HS-27A (cell line): Measurements from ENCODE around the gene DSTN.

Source experiments
- DNase-seq: peaks from one replicate; pipeline ENCODE4 v3.0.0-alpha.2; 2012; ENCODE audit warnings: low read depth, missing footprints

The DSTN gene

DNA sequence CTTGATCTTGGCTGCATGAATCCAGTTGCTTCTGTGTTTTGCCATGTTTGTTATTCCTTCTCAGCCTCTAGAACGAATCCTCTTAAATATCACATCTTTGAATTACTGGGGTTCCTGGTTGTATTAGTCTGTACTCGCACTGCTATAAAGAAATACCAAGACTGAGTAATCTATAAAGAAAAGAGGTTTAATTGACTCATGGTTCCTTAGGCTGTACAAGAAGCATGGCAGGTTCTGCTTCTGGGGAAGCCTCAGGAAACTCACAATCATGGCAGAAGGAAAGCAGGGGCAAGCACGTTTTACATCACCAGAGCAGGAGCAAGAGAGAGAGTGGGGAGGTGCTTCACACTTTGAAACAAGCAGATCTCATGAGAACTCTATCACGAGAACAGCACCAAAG lies 20.7 kb upstream of the DSTN start:
- no peak for DNase-seq

DNA sequence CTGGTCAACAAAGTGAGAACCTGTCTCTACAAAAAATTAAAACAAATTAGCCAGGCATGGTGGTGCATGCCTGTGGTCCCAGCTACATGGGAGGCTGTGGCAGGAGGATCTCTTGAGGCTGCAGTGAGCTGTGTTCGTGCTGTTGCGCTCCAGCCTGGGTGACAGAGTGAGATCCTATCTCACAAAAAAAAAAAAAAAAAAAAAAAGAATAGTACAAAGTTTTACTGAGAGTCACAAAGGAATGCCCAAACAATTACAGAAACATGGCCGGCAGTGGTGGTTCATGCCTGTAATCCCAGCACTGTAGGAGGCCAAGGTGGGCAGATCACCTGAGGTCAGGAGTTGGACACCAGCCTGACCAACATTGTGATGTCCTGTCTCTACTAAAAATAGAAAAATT lies 14.8 kb upstream of the DSTN start:
- DNase-seq = no peak

DNA sequence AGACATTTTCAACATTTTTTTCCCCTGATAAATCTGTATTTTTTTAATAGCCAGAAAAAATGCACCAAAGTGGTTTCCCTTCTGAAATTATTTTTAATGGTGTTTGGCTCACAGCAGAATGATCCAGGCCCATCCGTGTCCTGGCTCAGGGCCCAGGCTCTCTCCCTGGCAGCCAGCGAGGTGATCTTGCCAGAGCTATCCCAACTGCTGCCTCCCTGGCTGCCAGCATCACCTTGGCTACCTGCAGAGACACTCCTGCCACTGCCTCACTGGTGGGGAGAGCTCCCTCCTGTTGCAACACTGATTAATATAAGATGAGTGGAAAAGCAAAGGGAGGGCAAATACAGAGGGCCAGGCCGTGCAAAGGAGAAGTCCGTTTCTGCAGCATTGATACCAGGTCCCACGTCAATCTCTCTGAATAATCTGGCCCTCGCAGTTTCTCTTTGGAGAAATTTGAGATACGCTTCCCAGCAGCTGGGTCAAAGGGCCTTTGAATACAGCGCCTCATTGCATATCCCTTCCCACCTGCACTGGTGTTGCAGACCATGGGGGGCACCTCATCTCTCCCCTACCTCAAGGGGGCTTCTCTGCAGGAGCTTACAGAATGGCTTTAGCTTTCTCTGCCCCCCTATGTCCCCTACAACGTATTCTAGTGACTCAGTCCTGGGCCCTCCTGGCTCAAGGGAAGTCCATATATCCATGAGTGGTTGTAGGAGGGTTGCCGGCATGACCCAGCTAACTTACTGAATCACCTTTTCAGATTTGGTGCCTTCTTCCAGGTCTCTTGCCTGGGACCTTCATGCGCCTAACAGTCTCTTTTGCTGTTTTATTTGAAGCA lies 12.8 kb upstream of the DSTN start:
- no peak for DNase-seq

DNA sequence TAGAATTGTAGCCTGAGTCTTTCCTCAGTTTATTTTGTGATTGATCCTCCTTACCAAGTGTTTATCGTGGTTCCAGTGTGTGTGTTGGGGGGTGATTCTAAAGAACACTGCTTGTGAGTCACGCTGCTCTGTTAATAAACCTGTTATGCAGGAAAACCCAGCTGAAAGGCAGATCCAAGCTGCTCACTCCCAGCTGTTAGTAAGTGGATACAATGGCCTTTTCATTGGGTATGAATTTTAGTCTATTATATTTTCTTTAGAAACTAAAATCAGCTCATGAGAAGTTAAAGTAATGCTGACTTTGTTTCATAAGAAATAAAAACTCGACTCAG lies 12.2 kb upstream of the DSTN start:
- no peak for DNase-seq

DNA sequence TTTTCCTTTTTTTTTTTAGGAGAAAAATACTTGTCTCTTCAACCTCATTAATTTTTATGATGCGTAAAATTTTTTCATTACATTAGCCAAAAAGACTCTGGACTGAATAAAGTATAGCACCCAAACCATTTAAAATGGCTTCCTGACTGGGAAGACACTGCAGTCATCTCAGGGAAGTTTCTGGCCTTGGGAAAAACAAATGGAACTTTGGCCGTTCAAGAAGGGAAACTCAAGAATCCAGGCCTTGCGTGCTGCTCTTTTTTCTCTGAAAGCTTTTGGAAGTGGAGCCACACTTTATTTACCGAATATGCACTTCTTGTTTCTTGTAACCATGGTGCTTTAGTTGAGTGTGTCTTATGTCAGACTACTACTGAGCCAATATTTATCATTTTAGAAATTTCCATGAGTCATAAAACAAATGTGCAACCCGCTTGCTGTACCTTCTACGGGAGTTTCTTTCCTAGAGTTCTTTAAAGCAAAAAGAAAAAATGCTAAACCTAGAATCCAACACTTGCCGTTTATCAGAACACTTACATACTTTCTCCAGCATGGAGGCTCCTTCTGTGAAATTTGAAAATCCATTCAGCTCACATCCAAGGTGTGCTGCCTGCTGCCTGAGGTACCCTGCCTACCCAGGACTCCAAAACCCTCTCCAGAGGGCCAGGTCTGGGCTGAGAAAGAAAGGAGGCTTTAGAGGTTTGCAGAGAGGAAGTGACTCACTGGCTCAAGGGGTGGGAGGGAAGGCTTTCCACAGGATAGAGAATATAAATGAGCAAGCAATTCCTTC lies 11.5 kb upstream of the DSTN start:
- DNase-seq = peak; percentile 88

DNA sequence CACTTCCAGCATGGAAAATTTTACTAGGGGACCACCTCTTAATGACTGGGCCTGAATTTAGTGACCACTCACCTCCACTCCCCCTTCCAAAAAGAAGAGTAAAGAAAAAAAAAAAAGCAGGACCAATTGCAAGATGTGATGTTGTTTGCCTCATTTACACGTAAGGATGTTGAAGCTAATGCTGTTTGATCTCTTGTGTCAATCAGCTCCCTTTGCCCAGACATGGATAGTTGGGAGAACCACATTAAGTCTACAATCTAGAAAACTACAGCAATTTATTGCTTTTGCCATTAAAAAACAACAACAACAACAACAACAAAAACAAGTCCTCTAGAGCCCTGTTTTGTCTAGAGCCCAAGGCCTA lies 11.0 kb upstream of the DSTN start:
- DNase-seq = no peak

DNA sequence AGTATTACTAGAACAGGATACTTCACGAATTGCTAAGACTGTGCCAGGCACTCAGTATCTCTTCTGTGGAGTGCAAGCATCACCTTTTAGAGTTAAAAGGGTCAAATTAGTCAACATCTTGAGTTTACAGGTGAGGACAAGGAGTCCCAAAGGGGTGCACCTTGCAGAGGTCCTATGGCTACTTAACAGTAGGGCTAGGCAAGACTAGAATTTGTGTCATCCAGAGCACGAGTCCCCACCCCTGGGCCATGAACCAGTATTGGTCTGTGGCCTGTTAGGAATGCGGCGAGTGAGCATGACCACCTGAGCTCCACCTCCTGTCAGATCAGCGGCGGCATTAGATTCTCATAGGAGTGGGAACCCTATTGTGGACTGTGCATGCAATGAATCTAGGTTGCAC lies 10.5 kb upstream of the DSTN start:
- no peak for DNase-seq

DNA sequence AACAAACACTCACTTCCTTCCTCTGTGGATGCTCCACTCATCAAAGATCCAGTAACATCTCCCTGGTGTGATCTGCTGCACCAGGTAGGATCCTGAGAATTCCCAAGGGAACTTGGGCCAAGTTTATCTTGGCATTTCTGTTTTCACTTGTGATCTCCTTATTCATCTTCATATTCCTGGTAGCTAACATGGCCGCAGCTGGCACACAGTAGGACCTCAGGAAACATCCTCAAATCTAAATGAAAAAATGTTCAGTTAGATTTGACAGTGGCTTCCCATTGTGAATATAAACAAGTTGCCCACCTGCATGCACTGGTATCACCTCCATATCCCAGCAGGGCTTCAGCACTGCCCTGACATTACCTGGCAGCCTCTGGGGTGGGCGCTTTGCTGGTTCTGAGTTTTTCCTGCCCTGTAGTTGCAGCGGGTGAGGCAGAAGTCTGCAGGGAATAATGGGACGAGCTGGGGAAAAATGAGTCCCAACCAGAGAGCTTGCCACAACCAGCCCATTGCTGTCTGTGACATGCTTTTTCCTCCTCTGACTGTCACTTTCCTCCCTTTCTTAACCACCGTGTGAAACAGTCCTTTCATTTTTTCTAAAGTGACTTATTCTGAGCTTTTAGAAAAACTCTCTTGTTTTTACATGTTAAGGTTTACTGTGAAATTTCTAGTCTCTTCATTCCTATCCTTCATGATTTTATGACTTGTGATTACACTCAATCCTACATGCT lies 9.4 kb upstream of the DSTN start:
- no peak for DNase-seq

DNA sequence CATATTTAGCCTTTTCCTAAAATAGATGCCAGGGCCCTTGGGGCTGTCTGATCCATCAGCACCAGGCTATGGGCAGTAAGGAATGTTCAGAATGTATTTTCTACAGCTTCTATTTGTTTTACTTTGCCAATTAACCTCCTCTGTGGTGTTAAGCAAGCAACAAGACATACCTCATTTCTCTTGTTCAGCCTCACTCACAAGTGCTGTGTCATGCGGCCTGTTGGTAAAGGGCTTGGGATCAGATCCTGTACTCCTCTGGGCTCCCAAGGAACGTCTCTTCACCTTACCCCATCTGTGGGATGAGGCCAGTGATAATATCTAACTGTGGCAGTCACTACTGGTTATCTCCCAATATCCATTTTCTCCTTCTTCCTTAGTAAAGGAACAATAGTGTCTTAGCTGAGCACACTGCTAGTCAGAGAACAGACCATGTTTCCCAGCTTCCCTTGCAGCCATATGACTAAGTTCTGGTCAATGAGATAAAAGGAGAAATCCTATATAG lies 7.0 kb upstream of the DSTN start:
- no peak for DNase-seq

DNA sequence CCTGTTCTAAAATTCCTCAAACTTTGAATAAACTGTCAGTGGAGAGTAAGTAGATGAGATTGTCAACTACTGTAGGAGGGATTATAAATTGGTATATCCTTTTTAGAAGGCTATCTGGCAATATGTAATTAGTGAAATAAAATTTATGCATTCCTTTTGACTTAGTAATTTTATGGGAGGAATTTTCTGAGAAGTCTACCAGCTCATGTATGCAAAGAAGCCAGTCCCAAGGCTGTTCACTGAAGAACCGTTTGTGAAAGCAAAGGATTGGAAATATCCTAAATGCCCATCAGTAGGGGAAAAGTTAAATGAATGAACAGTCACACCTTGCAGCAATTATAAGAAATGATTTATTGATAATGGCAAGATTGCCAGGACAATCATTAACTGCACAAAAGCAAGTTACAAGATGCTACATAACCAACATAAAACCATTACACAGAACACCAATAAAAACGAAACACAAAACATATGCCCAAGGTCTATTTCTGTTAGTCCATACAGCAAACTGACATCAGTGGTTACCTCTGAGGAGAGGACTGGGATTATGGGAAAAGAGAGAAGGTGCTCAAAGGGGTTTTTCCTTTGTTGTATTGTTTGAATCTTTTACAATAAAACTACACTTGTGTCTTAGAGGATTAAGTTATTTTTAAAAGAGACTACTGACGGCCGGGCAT lies 4.6 kb upstream of the DSTN start:
- no peak for DNase-seq

DNA sequence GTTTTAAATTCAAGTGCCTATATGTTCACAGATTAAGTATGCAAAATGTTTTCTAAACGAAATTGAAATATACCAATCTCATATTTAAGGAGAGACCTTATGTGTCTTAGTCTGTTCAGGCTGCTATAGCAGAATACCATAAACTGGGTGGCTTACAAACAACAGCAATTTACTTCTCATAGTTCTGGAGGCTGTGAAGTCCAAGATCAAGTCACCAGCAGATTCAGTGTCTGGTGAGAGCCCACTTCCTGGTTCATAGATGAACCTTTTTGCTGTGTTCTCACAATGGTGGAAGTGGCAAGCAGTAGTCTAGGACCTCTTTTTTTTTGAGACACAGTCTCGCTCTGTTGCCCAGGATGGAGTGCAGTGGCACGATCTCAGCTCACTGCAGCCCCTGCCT lies 3.5 kb upstream of the DSTN start:
- no peak for DNase-seq

DNA sequence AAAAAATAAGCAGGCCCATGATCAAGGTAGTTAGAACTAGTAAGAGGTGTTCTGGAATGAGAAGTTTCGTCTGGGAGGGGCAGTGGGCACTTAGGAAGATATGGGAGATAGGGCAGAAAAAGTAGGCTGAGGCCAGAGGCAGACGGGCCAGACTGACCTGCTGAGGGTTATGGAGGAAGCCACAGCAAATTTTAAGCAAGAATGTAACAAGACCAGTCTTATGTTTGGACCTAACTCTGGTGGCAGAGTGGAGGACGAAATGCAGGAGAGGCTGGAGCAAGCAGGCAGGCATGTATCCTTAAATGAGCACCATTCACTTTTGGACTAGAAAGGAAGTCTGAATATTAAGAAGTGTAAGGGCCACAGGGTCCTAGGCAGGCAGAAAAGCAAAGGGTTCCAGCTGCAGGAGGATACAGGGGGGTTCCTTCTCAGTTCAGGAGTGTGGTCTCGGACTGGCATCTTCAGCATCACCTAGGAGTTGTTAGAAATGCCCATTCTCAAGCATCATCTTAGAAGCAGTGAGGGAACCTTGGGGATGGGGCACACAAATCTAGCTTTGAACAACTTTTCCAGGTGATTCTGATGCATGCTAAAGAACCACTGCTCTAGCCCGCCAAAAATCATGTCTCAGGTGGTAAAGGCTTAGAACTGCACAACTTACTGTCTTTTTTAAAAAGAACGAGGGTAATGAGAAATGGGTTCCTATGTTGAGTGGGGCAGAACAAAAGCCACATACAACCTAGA lies 1.7 kb upstream of the DSTN start:
- no peak for DNase-seq

DNA sequence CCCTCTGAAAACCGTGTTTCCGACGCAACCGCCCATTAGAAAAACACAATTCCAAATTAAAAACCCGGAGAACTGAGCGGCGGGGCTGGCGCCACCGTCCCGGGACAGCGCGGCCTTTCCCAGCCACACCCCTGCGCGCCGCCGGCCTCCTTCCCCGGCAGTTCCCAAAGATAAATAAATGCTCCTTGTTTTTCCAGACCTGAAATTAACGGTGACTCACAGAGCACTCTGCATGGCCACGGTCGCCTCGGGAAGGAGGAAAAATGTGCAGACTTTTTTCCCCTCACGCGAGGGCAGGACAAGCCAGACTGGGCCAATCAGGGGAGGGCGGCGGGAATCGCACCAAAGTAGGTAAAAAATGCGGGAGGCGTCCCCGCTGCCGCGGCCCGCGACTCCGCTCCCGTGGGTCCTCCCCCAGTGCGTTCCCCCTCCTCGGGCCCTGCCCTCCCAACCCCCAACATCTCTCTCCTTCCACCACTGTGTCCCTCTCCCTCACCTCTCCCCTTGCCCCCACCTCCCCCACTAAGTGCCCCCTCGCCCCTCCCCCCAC lies 828 bp upstream of the DSTN start:
- DNase-seq = peak; percentile 98

DNA sequence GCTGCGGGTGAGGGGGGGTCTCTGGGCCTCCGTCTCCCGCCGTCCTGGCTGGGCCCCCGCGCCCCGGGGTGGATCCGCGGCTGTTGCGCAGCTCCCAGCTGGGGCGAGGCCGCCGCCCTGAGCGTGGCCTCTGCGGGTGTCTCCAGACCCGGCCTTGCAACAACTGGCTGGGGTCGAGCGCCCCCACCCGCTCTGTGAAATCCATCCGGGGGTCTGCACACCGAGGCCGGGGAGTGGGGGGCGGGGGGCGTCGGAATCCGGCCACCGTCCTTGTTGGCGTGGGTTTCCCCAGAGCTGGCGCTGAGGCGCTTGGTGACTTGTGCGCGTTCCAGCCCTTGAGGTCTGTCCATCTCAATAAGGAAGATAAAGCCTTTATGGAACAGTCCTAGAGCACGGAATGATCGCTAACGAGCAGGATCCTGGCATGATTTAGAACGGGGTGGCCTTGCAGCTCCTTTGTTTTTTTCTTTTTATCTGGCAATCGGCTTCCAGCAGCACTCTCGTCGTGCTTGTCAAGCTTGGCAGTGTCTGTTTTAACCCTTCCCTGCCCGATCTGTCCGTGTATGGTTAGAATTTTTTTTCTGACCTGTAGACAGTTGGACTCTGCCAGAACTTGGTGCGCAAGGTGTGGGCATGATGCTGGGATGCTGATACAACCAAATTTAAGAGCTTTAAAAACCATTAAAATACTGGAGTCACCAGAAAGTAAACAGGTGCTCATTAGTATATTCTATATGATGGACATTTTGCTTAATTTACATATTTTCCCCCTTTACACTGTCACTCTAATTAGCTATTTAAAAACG lies 675 bp downstream of the DSTN start:
- no peak for DNase-seq

DNA sequence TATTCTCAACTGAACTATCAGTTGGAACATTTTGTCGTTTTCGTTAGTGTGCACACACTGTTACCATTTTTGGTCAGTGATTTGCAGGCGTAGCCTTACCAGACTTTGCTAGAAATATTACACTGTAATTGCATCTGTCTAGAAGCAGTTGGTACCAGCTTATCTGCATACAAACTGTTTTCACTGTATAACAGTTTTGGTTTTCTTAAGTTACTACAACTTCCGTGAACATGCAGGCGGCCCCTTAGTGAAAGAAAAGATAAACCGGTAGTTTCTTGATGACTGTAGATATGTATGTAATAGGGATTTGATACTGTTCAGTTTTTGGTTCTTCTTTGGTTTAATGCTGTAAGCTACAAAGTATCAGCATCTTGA lies 1.3 kb downstream of the DSTN start:
- DNase-seq = no peak

DNA sequence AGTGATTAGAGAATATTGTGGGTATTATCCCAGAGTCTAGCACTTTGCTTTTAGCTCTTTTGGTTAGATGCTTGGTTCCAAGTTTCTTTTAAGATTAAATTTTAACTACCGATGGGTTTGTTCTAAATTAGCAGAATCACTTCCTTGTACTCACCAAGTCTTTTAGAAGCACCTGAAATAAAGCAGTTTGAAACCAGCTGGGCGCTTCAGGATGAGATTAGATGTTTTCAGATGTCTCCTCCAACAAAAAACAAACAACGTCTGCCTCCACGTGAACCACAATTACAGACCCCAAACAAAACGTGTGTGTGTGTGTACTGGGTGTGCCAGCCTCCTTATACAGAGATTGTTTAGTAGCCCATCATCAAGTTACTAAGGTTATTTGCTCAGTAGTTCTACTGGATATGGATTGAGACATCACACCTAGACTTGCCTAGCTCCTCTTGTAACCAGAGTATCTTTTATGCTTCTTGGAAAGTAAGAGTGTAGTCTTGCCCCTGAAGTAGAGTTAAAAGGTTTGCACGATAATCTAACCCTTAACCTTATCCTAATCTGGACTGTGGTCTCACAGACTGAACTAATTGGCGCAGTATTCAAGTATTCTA lies 2.3 kb downstream of the DSTN start:
- DNase-seq = no peak

DNA sequence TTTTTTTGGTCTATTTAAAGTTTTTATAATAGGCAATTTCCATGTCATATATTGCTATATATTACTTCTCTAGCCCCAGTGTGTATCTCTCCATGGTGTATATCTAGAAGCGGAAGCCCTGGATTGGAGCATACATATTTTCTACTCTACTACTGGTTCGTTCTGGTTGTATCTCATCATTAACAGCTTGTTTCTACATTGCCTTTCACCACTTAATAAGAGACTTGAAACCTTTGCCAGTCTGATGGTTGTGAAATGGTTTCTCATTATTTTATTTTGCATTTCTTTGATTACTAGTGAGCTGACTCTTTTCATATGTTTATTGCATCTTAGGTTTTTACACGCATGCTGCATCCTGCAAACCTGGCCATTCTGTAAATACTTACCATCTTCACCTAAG lies 3.6 kb downstream of the DSTN start:
- DNase-seq = no peak

DNA sequence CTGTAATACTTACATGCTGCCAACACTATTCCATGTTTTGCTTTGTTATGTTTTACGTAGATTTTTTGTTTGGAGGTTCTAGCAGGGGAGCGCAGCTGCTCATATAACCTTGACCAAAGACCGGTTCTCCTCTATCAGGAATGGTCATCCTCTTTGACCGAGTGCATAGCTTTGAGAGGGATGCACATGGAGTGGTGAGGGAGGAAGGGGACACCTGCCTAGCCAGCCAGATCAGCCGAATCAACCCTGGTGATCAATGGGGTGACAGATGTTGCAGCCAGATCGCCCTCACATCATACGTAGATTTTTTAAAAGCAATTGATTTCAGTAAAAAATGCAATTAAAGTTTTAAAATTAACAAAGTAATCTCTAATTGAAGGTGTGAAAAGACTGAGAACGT lies 6.3 kb downstream of the DSTN start:
- no peak for DNase-seq

DNA sequence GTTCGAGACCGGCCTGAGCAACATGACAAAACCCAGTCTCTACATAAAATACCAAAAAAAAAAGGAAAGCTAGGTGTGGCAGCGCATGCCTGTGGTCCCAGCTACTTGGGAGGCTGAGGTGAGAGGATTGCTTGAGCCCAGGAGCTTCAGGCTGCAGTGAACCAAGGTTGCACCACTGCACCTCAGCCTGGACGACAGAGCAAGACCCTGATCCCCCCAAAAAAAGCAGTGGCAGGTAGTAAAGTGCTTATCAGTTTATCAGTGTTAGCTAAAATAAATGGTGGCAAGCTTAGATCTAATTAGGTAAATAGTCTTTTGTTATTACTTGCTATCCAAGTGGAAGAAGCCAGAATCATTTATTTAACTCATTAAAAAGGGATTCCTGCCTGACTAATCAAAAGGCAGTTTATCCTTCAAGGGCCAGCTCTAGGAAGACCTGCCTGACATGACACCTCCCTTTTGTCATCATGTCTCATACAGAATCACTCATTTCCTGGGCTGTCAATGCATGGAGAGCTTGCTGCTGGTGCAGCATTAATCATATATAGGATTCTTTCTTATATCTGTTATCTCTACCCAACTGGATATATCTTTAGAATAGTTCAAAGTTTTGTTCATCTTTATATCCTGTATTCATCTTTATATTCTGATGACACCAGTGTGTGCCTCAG lies 9.6 kb downstream of the DSTN start:
- DNase-seq = no peak

DNA sequence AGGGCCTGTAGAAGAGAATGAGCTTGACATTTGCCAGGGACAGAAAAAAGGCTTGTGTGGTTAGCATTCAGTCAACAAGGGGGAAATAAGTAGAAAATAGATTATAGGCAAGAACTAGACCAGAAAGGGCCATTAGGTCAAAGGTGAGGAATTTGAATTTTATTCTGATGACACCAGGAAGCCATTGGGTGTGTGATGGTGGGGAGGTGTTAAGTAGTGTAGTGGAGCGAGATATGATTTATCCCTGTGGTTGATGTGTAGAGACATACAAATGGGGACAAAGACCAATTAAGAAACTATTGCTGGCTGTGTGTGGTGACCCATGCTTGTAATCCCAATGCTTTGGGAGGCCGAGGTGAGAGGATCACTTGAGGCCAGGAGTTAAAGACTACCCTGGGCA lies 11.0 kb downstream of the DSTN start:
- DNase-seq = no peak
